IMR-90 (cell line): ENCODE data around the gene LIPJ.

Experiments
- CHD1 ChIP-seq: IDR thresholded peaks from 2 replicates; pipeline ENCODE4 v1.6.1; 2012; ENCODE audit warnings: low read depth, low read length, improper control_type of control experiment
- CTCF ChIP-seq: conservative IDR thresholded peaks from 2 replicates; pipeline ENCODE4 v1.5.1; 2012; ENCODE audit warnings: mild to moderate bottlenecking, low read depth, low read length, improper control_type of control experiment
- ELK1 ChIP-seq: fragments of 150-350 bp; IDR thresholded peaks from 2 replicates; pipeline ENCODE4 v1.6.1; 2016; ENCODE audit warnings: low read depth, mild to moderate bottlenecking, low read length, moderate library complexity, borderline replicate concordance
- MAZ ChIP-seq: IDR thresholded peaks from 2 replicates; pipeline ENCODE4 v1.6.1; 2012; ENCODE audit warnings: low read depth, mild to moderate bottlenecking, low read length, improper control_type of control experiment, moderate library complexity, borderline replicate concordance
- MXI1 ChIP-seq: IDR thresholded peaks from 2 replicates; pipeline ENCODE4 v1.6.1; 2012; ENCODE audit warnings: low read depth, mild to moderate bottlenecking, low read length, moderate library complexity, borderline replicate concordance
- POLR2A ChIP-seq: IDR thresholded peaks from 2 replicates; pipeline ENCODE4 v1.6.1; 2012; ENCODE audit warnings: mild to moderate bottlenecking, low read depth, low read length
- RCOR1 ChIP-seq: IDR thresholded peaks from 2 replicates; pipeline ENCODE4 v1.6.1; 2012; ENCODE audit warnings: mild to moderate bottlenecking, low read length, improper control_type of control experiment; ENCODE audit not compliant: insufficient replicate concordance
- RFX5 ChIP-seq: IDR thresholded peaks from 2 replicates; pipeline ENCODE4 v1.8.0; 2012; ENCODE audit warnings: low read depth, mild to moderate bottlenecking, low read length, moderate library complexity

GRCh38 chr10:88620441-88620840 is 33.9 kb downstream of the LIPJ start:
- TF ChIP-seq CTCF (no peak), POLR2A (no peak), MXI1 (no peak), RCOR1 (no peak), RFX5 (no peak), CHD1 (no peak), MAZ (no peak), ELK1 (no peak)
